Measurements from ENCODE around the gene SERPINA1. TPM values are rescaled to one million over a fixed set of nuclear protein-coding genes. Genes with fewer than 3 reads are reported as not detected.

The SERPINA1 gene
- total and polyA plus RNA-seq, 2 of the 13 experiments (the other 11 are each of a cell fraction or from before 2014, with no cell fraction given), result 3,266 to 11,015 TPM

- no peak overlapping the region for H2AFZ ChIP-seq (ENCODE audit: low read length)
- ChIA-PET CTCF (ENCODE audit: low intra/inter-chr PET ratio, low total read pairs) (interaction anchor here (2.2 kb wide), 1 partner anchor 24 kb away, joined by 5 read pairs; no protein-coding TSS in a partner anchor), POLR2A (interaction anchor here (0.8 to 7.4 kb wide), 36 partner anchors 9 to 423 kb away, joined by 3 to 180 read pairs (median 6); partner anchors contain the start of genes SERPINA10, SERPINA3 and SERPINA6)
- intact Hi-C loops (cut with micrococcal nuclease; ENCODE audit: unreplicated experiment), result no loop called here
- H3K9ac ChIP-seq (ENCODE audit: insufficient read depth, low read depth, low read length), result peak overlapping the region; percentile 93
- no peak for FAIRE-seq
- no peak for ATAC-seq
- peaks cover 0 to 14% of the 10 kb centered on the region in 2 experiments; a peak in 3 of 5 replicates for H3K36me3 ChIP-seq (replicated peaks in 1 of 2; ENCODE audit: control insufficient read depth in 1 of 2, insufficient read depth in 2 of 2, low read length in 2 of 2)
- H3K9me3 ChIP-seq (ENCODE audit: low read length), result no peaks in the 10 kb centered on the region
- H3K4me2 ChIP-seq (ENCODE audit: low read depth, low read length), result peak overlapping the region; percentile 96
- WGBS (ENCODE audit: low lambda C conversion rate), result 22% methylated on average over 4 of the region's 5 CpGs
- in situ Hi-C loops (cut with HindIII; ENCODE audit: extremely low pct_ligation_motif_present, low pct_unique_long_range_greater_than_20kb), result no loop called here
- DNase-seq (ENCODE audit: low spot score), result no peak
- H4K20me1 ChIP-seq (ENCODE audit: insufficient read depth, low read length), result peaks cover 35% of the 10 kb centered on the region
- no peaks in the 10 kb centered on the region; a peak in 1 of 5 replicates for H3K27me3 ChIP-seq (ENCODE audit: control insufficient read depth in 1 of 2, insufficient read depth in 2 of 2, low read length in 2 of 2)
- peaks cover 81% of the 10 kb centered on the region for H3K4me1 ChIP-seq (ENCODE audit: insufficient read depth, low read length)
- peak overlapping the region; percentile 3 to 87 (median 19); a peak in 5 of 6 replicates for H3K4me3 ChIP-seq (replicated peaks in 1 of 3; ENCODE audit: insufficient read depth in 1 of 3, low read depth in 2 of 3, low read length in 3 of 3)
- TSS peak; percentile 75 for BruUV-seq (replicated peaks)
- H3K27ac ChIP-seq (ENCODE audit: extremely low read length, insufficient read depth, low read length), result peak overlapping the region; percentile 90
- peaks cover 57% of the 10 kb centered on the region for H3K79me2 ChIP-seq (ENCODE audit: insufficient read depth, low read length)
- TF ChIP-seq ZNF350 (CRISPR knock-in tag; IDR thresholded peaks at IDR 0.05; ENCODE audit: borderline replicate concordance, low read depth), result no peak
- no peak for TF ChIP-seq ZFP82 (CRISPR knock-in tag; IDR thresholded peaks at IDR 0.05; ENCODE audit: borderline replicate concordance)
- no peak for TF ChIP-seq ZNF567 (CRISPR knock-in tag; IDR thresholded peaks at IDR 0.05; ENCODE audit: borderline replicate concordance)
- TF ChIP-seq ZNF850 (CRISPR knock-in tag; conservative IDR thresholded peaks at IDR 0.05), result no peak
- TF ChIP-seq ZNF839 (CRISPR knock-in tag; IDR thresholded peaks at IDR 0.05; ENCODE audit: borderline replicate concordance), result no peak
- TF ChIP-seq KDM1A (CRISPR knock-in tag; IDR thresholded peaks at IDR 0.05), result 0 out of 2 replicates have a peak, but pooled peaks have one; percentile 5
- no peak for TF ChIP-seq HINFP (CRISPR knock-in tag; IDR thresholded peaks at IDR 0.05; ENCODE audit: low read depth)
- TF ChIP-seq ZNF598 (CRISPR knock-in tag; IDR thresholded peaks at IDR 0.05; ENCODE audit: borderline replicate concordance), result no peak
- TF ChIP-seq HNF4A (CRISPR knock-in tag; IDR thresholded peaks at IDR 0.05), result no peak
- no peak for TF ChIP-seq YEATS2 (CRISPR knock-in tag; IDR thresholded peaks at IDR 0.05; ENCODE audit: borderline replicate concordance)
- TF ChIP-seq MTF2 (CRISPR knock-in tag; IDR thresholded peaks at IDR 0.05; ENCODE audit: borderline replicate concordance), result no peak
- no peak for TF ChIP-seq GATAD2A (CRISPR knock-in tag; IDR thresholded peaks at IDR 0.05)
- no peak for TF ChIP-seq ZNF318 (CRISPR knock-in tag; IDR thresholded peaks at IDR 0.05)
- TF ChIP-seq SMARCC2 (IDR thresholded peaks at IDR 0.05), result no peak
- no peak for TF ChIP-seq HIVEP1 (CRISPR knock-in tag; IDR thresholded peaks at IDR 0.05)
- no peak for TF ChIP-seq STAG1 (CRISPR knock-in tag; IDR thresholded peaks at IDR 0.05)
- no peak for TF ChIP-seq RAD21 (CRISPR knock-in tag; IDR thresholded peaks at IDR 0.05)
Observed at GRCh38 chr14:94389104-94389469, 685 bp upstream of the SERPINA1 start.
